CD4-positive, alpha-beta T cell treated with Interleukin-4 for 4 hours (primary cell): ENCODE results near the gene APOM.

Experiments used
- DNase-seq: peaks from one replicate; pipeline ENCODE4 v3.0.0-alpha.2; 2020

The APOM gene

DNA sequence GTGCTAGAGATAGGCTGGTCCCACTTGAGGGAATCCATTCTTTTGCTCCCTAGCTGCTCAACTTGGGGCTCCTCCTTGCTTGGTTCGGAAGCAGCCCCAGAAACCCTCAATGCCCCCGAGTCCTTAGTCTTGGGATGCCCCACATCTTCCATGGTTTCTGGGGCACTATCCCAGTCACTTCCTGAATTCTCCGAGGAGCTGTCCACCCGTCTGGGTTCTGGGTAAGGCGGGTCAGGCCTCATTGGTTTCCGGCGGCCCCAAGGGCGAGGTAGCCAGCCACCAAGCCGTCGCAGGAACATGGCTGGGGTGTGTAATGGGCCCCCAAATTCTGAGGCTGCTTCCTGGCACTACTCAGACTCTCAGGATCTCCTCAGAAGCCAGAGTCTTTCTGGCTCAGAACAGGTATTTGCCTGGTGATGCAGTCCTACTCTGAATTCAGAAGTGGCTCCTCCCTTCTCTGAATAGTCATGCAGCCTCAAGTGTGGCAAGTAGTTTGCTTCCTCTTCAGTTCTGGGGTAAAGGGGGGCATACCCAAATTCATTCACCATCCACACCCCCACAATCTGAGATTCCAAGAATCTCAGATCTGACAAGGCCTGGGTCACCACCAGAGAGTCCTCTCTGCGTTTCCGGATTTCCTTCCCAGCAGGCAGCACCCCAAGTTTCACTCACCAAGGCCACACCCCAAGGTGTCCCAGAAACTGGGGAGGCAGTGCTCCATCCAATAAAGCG lies 4.1 kb downstream of the APOM start:
- DNase-seq = peak; percentile 57

DNA sequence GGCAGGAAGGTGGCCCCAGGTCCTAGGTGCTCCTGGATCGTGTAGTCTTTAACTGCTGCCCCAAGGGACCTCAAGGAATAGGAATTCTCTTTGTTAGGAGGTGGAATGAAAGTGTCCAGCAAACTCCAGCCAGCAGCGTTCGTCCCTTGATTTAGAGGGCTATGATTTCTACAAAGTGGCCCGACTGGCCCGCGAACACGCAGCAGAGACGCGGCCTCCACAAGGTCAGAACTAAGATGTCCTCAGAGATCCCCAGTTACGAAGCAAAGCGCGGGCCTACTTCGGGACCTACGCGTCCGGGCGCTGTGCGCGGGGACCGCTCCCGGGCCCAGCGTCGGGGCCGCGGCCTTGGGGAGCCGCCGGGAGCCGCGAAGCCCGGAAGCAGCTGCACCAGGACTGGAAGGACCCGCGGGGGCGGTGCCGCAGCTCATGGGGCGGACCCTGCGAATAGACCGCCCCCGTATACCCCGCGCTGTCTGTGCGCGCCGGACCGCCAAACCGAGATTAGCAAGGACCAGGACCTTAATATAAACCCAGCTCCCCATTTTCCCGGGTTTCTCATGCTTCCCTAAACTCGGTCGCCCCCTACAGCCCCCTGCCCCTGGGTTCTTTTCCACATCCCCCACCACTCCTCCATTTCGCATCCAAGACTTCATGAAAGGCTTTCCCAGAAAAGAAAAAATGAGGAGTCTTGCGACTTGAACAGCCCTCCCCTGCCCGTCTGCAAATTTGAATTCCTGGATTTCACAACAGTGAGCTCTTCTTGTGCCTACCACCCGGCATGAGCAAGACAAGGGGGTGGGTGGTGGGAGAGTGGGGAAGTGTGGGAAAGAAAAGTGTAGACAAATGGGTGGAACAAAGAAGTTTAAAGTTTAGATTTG lies 4.9 kb downstream of the APOM start, which contains the start of gene C6orf47:
TSS of gene C6orf47 (minus strand) at position 398 of the 881 bp plus-strand sequence. CDS start 831 bp downstream, outside the sequence.
- DNase-seq = peak; percentile 71

DNA sequence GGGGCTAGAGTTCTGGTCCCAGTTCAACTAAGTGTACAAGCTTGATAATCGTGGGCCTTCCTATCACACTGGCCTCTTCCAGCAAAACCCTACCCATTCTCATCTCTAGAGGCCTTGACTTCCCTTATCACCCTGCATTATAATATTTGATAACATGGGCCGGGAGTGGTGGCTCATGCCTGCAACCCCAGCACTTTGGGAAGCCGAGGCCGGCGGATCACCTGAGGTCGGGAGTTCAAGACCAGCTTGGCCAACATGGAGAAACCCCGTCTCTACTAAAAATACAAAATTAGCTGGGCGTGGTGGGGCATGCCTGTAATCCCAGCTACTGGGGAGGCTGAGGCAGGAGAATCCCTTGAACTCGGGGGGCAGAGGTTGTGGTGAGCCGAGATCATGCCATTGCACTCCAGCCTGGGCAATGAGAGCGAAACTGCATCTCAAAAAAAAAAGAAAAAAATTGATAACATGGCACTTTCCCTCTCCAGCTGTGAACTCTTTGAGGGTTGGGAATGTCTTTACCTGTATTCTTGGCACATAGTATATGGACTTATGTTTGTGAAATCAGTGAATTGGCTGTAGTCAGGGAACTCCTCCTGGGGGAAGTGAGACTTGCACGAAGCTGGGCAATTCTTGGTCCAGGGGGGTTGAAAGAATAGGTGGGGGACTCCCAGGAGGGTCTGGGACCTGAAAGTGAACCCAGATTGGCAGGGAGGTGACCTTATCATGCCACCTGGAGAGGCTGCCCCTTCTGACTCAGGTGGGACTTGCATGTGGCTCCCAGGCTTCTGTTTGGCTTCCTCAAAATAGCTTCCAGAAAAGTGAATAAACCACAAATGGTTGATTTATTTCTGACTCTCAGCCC lies 5.8 kb downstream of the APOM start:
- DNase-seq = no peak

DNA sequence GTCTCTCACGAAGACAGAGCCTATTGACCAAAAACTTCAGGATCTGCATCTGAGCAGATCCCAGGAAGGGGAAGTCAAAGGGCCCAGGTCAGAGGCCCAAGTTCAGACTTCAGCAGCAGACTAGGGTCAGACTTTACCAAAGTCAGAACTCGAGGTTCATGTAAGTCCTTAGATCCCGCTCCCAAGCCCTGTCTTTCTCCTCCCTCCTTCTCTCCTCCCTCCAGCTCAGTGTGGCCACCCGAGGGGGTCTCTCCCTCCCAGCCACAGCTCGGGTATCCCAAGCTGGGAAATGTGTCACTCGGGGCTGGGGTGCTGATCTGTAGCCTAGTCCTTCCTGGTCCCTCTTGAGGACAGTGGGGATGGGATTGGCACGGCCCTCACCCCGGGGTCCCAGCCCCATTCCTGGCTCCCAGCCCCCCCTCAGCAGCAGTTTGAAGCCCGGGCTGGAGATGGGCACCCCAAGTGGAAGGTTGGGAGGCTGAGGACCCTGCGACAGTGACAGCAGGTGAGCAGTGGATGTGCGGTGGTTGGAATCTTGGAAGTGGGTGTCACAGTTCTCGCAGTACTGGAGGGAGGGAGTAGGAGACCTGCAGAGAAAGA lies 6.5 kb downstream of the APOM start:
- no peak for DNase-seq

DNA sequence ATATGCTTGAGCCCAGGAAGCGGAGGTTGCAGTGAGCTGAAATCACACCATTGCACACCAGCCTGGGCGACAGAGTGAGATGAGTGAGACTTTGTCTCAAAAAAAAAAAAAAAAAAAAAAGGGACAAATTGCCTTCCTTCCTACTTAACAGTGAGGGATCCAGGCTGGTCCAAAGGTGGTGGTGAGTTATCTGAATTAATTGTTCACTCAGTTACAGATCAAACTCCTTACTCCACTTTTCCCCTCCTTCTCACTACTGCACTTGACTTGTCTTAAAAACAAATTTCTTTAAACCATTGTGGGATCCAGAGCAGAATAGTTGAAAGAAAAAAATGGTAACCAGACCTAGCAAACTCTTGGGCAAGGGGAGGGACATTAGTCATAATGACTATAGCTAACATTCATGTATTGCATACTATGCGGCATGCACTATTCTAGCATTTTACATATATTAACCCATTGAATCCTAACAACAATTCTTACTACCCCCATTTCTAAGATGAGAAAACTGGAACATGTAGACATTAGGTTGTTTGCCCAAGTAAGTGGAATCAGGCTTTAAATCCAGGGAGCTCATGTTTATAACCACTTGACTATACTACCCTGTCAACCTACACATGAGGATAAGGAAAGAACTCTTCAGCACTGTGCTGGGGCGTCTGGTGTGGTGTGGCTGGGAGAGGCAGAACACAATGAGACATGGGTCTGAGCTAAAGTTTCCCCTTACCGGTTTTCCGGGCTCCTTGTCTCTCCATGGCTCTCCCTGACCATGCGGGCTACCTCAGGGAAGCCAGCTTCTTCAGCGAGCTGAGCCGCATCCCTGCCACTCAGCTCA lies 7.6 kb downstream of the APOM start:
- no peak for DNase-seq

DNA sequence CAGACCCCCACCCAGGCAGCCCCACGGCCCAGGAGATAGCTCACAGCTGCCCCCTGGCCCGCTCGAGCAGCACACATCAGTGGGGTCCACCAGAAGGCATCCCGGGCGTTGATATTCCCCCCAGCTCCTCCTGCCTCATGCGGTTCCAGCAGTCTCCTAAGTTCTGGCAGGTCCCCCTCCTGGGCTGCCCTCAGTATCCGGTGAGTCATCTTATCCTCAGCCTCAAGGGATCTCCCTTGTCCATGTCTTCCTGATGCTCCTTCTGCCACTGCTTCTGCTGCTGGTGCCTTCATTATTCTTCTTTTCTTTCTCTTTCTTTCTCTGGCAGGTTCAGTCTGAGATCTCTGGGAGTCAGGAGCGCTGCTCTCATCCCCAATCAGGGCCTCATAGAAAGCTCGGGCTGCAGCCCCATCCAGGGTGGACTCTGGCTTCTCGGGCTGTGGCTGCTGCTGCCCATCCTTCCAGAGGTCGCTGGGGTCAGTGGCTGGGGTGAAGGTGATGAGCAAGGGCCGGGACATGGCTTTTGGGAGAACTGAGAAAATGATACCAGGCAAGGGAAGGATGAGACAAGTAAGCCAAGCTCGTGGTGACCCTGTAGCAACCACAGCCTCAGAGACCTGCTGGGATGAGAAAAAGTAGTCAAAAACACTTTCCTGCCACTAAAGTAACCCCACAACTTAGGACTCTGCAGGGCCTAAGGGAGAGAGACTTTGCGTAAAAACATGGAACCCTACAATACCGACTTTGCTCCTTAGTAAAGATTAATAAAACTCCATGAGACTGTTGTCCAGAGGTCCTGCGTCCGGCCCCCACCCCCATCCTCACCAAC lies 8.5 kb downstream of the APOM start:
- no peak for DNase-seq

DNA sequence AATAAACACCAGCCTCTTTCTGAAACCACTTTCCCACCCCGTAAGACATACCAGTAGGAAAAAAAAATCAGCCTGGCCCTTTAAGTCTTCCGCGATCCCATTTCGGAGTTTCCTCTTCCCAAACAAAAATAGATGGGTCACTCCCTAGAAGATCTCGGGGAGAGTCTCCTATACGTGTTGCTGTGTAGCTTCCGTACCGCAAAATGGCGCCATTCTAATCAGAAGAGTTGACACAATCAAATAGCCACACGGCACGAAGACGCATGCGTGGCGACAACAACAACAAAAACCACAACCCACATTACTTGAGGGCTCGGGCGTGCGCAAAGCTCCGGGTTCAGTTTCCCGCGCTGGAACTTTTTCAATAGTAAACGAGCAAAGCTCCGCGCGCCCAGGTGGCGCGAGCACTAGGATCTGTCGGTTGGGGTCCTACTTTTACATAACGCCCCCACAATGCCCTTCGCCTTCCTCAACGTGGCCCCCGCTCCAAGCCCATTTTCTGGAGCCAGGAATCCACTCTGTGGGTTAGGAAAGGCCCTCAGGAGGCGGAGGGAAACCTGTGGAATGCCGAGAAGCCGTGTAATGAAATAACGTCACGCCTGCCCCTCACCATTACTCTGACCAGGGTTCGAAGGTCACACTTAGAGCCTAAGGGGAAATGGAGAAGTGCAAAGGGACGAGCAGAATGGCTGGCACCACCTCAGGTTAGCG lies 9.3 kb downstream of the APOM start, which contains the start of gene GPANK1:
TSS of gene GPANK1 (minus strand) at position 208 of the 711 bp plus-strand sequence. CDS start 519 bp downstream, outside the sequence.
- peak; percentile 93 for DNase-seq

DNA sequence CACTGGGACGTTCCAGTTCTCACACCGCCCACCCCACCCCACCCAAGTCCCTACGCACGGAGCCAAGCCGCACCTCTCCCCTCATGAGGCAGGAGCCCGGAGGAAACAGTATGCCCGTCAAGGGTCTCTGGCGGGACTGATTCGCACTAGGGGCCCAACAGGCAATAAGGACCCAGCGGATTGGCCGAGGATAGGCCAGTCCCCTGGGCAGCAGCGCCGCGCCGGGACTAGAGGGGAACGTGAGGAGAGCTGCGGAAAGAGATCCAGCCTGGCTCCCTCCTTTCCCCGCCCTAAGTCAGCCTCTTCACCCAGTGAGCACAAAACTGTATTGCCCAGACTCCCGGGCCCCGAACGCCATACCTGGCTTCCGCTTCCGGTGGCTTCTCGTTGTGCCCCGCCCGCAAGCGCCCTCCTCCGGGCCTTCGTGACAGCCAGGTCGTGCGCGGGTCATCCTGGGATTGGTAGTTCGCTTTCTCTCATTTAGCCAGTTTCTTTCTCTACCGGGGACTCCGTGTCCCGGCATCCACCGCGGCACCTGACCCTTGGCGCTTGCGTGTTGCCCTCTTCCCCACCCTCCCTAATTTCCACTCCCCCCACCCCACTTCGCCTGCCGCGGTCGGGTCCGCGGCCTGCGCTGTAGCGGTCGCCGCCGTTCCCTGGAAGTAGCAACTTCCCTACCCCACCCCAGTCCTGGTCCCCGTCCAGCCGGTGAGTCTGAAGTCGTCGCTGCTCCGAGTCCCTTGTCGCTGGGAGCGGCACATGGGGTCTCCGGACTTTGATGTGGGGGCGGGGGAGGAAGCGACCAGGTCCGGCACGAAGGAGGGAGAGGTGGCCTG lies 10.0 kb downstream of the APOM start, which contains the start of gene CSNK2B:
TSS of gene CSNK2B (plus strand) at position 580 of the 836 bp plus-strand sequence. CDS start 752 bp downstream, outside the sequence.
- peak; percentile 97 for DNase-seq

DNA sequence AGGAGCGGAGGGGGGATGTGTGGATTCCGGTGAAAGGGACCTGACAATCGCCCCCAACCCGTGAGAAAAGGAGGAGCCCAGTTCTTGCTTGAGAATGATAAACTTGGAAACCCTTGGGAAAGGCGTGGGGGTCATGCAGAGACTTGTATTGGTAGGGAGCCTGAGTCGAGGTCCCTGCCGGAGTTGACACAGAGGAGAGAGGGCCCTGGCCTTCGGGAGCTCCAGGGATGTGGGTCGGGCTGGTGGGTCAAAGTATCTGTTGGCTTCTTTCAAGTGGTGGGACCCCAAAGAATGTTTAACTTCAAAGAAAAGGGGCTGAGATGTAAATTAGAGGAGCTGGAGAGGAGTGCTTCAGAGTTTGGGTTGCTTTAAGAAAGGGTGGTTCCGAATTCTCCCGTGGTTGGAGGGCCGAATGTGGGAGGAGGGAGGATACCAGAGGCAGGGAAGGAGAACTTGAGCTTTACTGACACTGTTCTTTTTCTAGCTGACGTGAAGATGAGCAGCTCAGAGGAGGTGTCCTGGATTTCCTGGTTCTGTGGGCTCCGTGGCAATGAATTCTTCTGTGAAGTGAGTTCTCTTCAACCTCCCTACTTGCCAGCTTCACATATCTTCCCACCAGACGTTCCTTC lies 10.8 kb downstream of the APOM start:
- DNase-seq = no peak

DNA sequence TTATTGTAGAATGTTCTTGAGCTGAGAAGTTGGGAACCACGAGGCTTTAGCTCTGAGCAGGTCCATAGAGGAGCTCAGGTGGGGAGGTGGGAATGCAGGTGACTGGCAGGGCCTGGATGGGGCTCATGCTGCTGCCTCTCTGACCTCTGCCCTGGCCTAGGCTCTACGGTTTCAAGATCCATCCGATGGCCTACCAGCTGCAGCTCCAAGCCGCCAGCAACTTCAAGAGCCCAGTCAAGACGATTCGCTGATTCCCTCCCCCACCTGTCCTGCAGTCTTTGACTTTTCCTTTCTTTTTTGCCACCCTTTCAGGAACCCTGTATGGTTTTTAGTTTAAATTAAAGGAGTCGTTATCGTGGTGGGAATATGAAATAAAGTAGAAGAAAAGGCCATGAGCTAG lies 14.0 kb downstream of the APOM start, which contains the start of gene LY6G5B:
TSS of gene LY6G5B (plus strand) at position 301 of the 400 bp plus-strand sequence. CDS start 975 bp downstream, outside the sequence.
- DNase-seq = no peak

DNA sequence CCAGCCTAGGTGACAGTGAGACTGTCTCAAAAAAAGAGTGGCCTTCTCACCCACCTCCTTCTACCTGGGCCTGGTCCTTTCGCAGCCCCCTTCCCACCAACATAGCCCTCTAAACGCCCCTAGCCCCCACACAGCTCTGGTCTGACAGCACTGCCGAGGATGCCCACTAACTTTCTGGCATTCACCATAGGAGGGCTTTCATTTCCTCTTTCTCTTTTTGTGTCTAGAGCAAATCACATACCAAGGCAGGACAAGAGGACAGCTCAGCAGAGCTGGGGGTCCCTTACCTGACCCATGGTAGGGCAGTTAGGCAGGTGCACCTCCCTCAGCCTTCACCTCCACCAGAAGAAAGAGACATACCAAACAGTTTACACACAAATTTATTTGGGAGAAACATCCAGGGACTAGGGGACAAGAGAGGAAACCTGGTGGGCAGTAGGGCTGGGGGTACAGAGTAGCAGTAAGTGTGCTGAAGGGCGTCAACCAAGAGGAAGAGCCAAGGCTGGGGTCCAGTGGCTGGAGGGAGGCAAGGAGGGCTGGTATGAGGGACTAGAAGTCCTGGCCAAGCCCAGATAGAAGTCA lies 20.7 kb downstream of the APOM start:
- DNase-seq = no peak

DNA sequence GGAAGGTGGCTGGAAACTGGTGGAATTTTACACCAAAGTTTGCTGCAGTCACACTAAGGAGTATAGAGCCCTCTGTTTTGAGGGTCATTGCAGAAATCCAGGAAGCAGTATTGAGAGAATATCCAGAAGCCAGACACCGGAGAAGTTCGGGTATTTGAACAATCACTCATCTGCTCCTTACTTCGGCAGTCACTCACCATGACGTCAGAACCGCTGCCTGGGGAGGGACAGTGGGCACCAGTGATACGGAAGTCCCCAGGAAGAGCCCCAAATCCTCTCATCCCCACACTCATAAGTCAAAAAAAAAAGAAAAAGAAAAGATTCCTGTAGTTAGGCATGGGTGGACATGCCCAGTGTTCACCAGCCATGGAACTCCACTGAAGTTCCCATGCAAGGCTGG lies 21.2 kb downstream of the APOM start:
- DNase-seq = no peak

DNA sequence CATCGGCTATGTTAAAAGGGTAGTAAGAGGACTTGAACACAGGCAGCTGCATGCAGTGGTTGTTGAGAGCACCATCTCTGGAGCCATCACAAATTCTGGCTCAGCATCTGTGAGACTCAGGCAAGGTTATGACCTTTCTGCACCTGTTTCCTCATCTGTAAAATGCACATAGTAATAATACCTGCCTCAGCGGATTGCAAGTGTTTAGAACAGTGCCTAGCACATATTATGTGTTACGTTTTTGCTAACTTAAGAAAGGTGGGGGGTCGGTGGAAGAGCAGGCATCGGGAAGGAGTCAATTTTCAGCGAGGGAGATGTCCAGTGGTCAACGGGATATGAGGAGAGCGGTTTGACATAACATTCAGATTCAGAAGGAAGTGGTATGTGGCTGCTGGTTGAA lies 22.3 kb downstream of the APOM start:
- no peak for DNase-seq

DNA sequence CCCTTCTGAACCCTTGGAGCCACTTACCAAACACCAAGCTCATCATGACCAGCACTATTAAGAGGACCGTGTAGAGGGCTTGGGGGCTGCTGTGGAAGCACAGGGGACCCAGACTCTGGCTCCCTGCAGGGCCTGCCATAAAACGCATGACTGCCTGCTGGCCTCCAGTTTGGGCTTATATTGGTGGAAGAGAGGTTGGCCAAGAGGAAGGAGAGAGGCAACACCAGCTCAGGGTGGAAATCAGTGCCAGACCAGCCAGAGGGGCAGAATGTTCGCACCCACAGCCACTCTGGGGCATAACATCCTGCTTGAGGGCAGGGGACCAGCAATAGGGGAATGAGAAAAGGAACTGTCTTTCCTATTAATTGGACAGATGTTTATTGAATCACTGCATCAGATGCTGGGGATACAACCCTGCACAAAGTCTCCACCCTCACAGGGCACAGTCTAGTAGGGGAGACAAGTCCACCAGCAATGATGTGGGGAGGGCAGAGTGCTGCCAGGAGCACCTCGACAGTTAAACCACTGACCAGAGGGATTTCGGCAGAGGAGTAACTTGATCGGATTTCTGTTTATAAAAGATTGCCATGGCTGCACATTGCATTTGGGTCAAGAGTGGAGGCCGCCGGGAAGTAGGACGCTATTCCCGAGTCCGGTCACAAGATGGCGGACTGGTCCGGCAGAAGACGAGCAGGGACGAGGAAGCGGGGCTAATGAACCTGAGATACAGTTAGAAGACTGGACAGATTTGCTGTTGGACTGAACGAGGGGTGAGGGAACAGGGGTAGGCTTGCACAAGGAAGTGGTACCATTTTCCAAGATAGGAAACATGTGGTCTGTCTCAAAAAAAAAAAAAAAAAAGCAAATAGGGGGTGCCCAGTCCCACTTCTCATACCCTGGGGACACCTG lies 24.8 kb downstream of the APOM start, which contains the start of gene LY6G5C:
TSS of gene LY6G5C (minus strand) at position 842 of the 909 bp plus-strand sequence. CDS start at position 148, 694 bp downstream.
- peak; percentile 76 for DNase-seq

DNA sequence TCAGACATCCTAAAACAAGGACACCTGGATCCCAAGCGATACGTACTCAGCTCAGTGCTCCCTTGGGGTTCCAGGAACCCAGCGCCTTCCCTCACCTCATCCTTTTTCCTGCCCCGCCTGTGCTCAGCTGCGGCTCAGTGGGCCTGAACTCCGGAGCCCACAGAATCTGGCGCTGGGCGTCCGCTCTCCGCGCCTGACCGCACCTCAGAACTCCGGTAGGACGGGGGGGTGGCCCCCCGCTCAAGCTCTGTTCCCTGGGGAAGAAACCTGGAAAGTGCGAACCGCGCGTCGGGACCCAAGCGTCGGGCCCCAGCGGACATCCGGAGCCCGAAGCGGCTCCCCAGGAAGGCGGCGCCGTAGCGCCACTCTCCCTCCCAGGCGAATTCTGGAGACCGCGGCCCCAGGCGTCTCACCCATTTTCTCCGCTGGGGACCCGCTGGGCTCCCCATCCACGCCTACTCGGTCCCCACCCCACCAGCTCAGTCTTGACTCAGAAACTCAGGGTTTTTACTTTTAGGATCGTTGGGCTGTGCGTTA lies 25.5 kb downstream of the APOM start:
- no peak for DNase-seq

DNA sequence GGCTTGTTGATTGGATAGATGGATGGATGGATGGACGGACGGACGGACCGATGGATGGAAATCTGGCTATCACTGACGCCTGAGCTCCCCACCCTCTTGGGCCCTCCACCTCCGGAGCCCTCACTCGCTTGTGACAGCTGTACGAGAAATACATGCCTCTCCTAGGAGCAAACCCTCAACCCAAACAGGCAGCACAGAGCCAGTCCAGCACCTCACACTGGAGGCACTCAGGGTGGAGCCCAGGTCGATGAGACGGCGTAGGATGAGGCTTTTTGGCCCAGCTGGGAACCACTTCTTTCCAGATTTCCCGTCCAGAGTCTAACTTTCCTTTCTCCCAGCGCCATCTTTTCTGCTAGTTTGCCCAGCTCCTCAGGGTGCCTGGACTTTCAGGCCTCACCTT lies 27.9 kb downstream of the APOM start:
- DNase-seq = no peak
